Measurements from ENCODE around the gene PRKCA. TPM values are rescaled to one million over a fixed set of nuclear protein-coding genes. Genes with fewer than 3 reads are reported as not detected.

PRKCA gene
- total and polyA plus RNA-seq, 2 donors from 2014 or later = 8.0 to 50.8 TPM

DNA sequence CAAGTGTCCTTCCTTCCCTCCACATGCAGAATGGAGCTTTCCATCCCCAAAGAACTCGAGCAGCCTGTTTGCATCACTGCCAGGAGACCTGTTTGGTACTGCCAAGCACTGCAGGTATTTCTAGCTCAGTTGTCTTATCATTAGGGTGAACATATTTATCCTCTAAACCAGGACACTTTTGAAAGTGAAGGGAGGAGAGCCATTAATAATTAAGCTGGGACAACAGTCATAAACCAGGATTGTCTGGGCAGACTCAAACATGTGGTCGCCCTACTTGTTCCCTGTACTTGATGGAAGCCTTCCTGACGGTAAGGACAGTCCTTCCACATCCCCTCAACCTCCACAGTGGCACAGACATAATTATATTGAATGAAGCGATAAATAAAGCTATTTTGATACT lies 67.4 kb downstream of the PRKCA start:
- Histone ChIP-seq H3K27me3 (ENCODE audit: control insufficient read depth, insufficient read depth, low read length) (no peaks in the 10 kb centered on the region), H3K9ac (ENCODE audit: low read length in 3 of 3) (no peak overlapping the region), H3K4me3 (ENCODE audit: low read length in 3 of 3) (no peak overlapping the region), H3K36me3 (ENCODE audit: control insufficient read depth in 2 of 3, insufficient read depth in 3 of 3, low read length in 3 of 3) (no peaks in the 10 kb centered on the region), H3K27ac (ENCODE audit: low read depth in 2 of 2, low read length in 2 of 2) (no peak overlapping the region), H3K4me1 (ENCODE audit: control insufficient read depth in 2 of 3, insufficient read depth in 2 of 3, low read depth in 1 of 3, low read length in 3 of 3) (peaks cover 0 to 9% (median 4%) of the 10 kb centered on the region in 3 donors), H3K9me3 (ENCODE audit: control insufficient read depth in 2 of 3, insufficient read depth in 1 of 3, low read length in 3 of 3) (no peaks in the 10 kb centered on the region)
- TF ChIP-seq, protein P1, sequence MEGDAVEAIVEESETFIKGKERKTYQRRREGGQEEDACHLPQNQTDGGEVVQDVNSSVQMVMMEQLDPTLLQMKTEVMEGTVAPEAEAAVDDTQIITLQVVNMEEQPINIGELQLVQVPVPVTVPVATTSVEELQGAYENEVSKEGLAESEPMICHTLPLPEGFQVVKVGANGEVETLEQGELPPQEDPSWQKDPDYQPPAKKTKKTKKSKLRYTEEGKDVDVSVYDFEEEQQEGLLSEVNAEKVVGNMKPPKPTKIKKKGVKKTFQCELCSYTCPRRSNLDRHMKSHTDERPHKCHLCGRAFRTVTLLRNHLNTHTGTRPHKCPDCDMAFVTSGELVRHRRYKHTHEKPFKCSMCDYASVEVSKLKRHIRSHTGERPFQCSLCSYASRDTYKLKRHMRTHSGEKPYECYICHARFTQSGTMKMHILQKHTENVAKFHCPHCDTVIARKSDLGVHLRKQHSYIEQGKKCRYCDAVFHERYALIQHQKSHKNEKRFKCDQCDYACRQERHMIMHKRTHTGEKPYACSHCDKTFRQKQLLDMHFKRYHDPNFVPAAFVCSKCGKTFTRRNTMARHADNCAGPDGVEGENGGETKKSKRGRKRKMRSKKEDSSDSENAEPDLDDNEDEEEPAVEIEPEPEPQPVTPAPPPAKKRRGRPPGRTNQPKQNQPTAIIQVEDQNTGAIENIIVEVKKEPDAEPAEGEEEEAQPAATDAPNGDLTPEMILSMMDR (IDR thresholded peaks at IDR 0.05; ENCODE audit: borderline replicate concordance, extremely low read depth, insufficient read depth) = no peak
- FAIRE-seq (no peak), DNase-seq (no peak)
- intact Hi-C loops (cut with DNase I) = no loop called here

- H3K4me3 ChIP-seq (ENCODE audit: low read length in 3 of 3) = no peak overlapping the region
- H3K36me3 ChIP-seq (ENCODE audit: control insufficient read depth in 2 of 3, insufficient read depth in 3 of 3, low read length in 3 of 3) = no peaks in the 10 kb centered on the region
- FAIRE-seq = no peak
- intact Hi-C loops (cut with DNase I) = no loop called here
- H3K27ac ChIP-seq (ENCODE audit: low read depth in 2 of 2, low read length in 2 of 2) = no peak overlapping the region
- H3K27me3 ChIP-seq (ENCODE audit: control insufficient read depth, insufficient read depth, low read length) = no peaks in the 10 kb centered on the region
- no peak overlapping the region for H3K9ac ChIP-seq (ENCODE audit: low read length in 3 of 3)
- TF ChIP-seq, protein P1 (IDR thresholded peaks at IDR 0.05; ENCODE audit: borderline replicate concordance, extremely low read depth, insufficient read depth) = no peak
- DNase-seq = no peak
- H3K9me3 ChIP-seq (ENCODE audit: control insufficient read depth in 2 of 3, insufficient read depth in 1 of 3, low read length in 3 of 3) = no peaks in the 10 kb centered on the region
- peaks cover 0 to 12% (median 12%) of the 10 kb centered on the region in 3 donors for H3K4me1 ChIP-seq (ENCODE audit: control insufficient read depth in 2 of 3, insufficient read depth in 2 of 3, low read depth in 1 of 3, low read length in 3 of 3)
These were observed 69.1 kb downstream of the PRKCA start for GRCh38 chr17:66371561-66371960.

DNA sequence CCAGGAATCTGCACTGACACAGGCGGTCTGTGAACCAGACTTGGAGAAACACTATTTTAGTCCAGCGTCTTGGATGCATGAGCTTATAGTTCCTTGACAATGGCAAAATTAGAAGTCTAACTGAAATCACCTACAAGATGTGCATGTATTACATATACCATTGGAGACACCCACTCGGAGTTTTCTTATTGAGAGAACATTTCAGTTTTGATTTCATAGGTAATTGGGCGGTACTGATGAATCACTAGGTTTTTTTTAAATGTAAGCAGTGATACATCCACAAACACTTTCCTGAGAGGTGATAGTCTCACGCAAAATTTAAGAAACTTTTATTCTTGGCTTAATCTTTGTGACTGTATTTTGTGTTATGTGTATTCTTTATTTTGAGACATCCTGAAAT lies 69.8 kb downstream of the PRKCA start:
- H3K4me1 ChIP-seq (ENCODE audit: control insufficient read depth in 2 of 3, insufficient read depth in 2 of 3, low read depth in 1 of 3, low read length in 3 of 3) = peaks cover 0 to 12% (median 12%) of the 10 kb centered on the region in 3 donors
- TF ChIP-seq, protein P1 (IDR thresholded peaks at IDR 0.05; ENCODE audit: borderline replicate concordance, extremely low read depth, insufficient read depth) = no peak
- FAIRE-seq (no peak), DNase-seq (no peak)
- no peak overlapping the region for H3K27ac ChIP-seq (ENCODE audit: low read depth in 2 of 2, low read length in 2 of 2)
- H3K27me3 ChIP-seq (ENCODE audit: control insufficient read depth, insufficient read depth, low read length) = no peaks in the 10 kb centered on the region
- intact Hi-C loops (cut with DNase I) = no loop called here
- H3K9me3 ChIP-seq (ENCODE audit: control insufficient read depth in 2 of 3, insufficient read depth in 1 of 3, low read length in 3 of 3) = no peaks in the 10 kb centered on the region
- no peak overlapping the region for H3K4me3 ChIP-seq (ENCODE audit: low read length in 3 of 3)
- no peaks in the 10 kb centered on the region for H3K36me3 ChIP-seq (ENCODE audit: control insufficient read depth in 2 of 3, insufficient read depth in 3 of 3, low read length in 3 of 3)
- H3K9ac ChIP-seq (ENCODE audit: low read length in 3 of 3) = no peak overlapping the region

GRCh38 chr17:66373079-66373478 lies 70.7 kb downstream of the PRKCA start:
- intact Hi-C loops (cut with DNase I) = no loop called here
- no peaks in the 10 kb centered on the region for H3K36me3 ChIP-seq (ENCODE audit: control insufficient read depth in 2 of 3, insufficient read depth in 3 of 3, low read length in 3 of 3)

More at GRCh38 chr17:66373079-66373478, 70.7 kb downstream of the PRKCA start:
- no peak overlapping the region for H3K27ac ChIP-seq (ENCODE audit: low read depth in 2 of 2, low read length in 2 of 2)
- H3K9me3 ChIP-seq (ENCODE audit: control insufficient read depth in 2 of 3, insufficient read depth in 1 of 3, low read length in 3 of 3) = no peaks in the 10 kb centered on the region
- H3K4me1 ChIP-seq (ENCODE audit: control insufficient read depth in 2 of 3, insufficient read depth in 2 of 3, low read depth in 1 of 3, low read length in 3 of 3) = peaks cover 0 to 12% (median 12%) of the 10 kb centered on the region in 3 donors
- DNase-seq (no peak), FAIRE-seq (no peak)
- H3K27me3 ChIP-seq (ENCODE audit: control insufficient read depth, insufficient read depth, low read length) = no peaks in the 10 kb centered on the region
- no peak overlapping the region for H3K4me3 ChIP-seq (ENCODE audit: low read length in 3 of 3)
- TF ChIP-seq, protein P1 (IDR thresholded peaks at IDR 0.05; ENCODE audit: borderline replicate concordance, extremely low read depth, insufficient read depth) = no peak
- no peak overlapping the region for H3K9ac ChIP-seq (ENCODE audit: low read length in 3 of 3)
